A673 (cell line): ENCODE results near the gene BNC2. TPM values are rescaled to one million over a fixed set of nuclear protein-coding genes. Genes with fewer than 3 reads are reported as not detected.

Experiments
- BruUV-seq: library from RNA; stranded (reverse); fragments of 400-500 nt; replicated peaks from 2 replicates; lab custom pipeline; 2021; lab: Mats Ljungman, UMichigan
- CTCF ChIA-PET: fragments of 300-600 bp; sonication (Branson Sonifier 250); formaldehyde crosslinking; loops from one replicate; lab custom pipeline; 2022; ENCODE audit warnings: antibody characterized with exemption; lab: Charles Lee
- POLR2A ChIA-PET: fragments of 300-600 bp; sonication (Branson Sonifier 250); formaldehyde crosslinking; loops from one replicate; lab custom pipeline; 2022; ENCODE audit warnings: antibody characterized with exemption; ENCODE audit not compliant: low non-redundant PET; lab: Charles Lee
- DNase-seq: peaks from one replicate; pipeline ENCODE4 v3.0.0-alpha.2; 2015; ENCODE audit warnings: low spot score
- H3K27ac ChIP-seq: fragments of 200-600 bp; sonication (generic); 2 replicates; pipeline ENCODE4 v1.5.1; 2016; ENCODE audit warnings: mixed run types, low read depth, mild to moderate bottlenecking, mixed read lengths, antibody characterized with exemption, low read length; ENCODE audit not compliant: poor library complexity, severe bottlenecking
- H3K27me3 ChIP-seq: fragments of 200-600 bp; sonication (generic); replicated peaks from 2 replicates; pipeline ENCODE4 v1.6.1; 2017; ENCODE audit warnings: mixed run types, low read depth, mild to moderate bottlenecking, mixed read lengths, antibody characterized with exemption, low read length; ENCODE audit not compliant: insufficient read depth, poor library complexity
- H3K36me3 ChIP-seq: fragments of 200-600 bp; sonication (generic); 2 replicates; pipeline ENCODE4 v1.6.1; 2016; ENCODE audit warnings: mixed run types, mild to moderate bottlenecking, mixed read lengths, antibody characterized with exemption, low read length; ENCODE audit not compliant: insufficient read depth, poor library complexity, severe bottlenecking
- H3K4me1 ChIP-seq: fragments of 200-600 bp; sonication (generic); 2 replicates; pipeline ENCODE4 v1.6.1; 2017; ENCODE audit warnings: mixed run types, mild to moderate bottlenecking, mixed read lengths, antibody characterized with exemption, low read length; ENCODE audit not compliant: insufficient read depth, poor library complexity, severe bottlenecking
- H3K4me3 ChIP-seq: fragments of 200-600 bp; sonication (generic); 2 replicates; pipeline ENCODE4 v1.5.1; 2016; ENCODE audit warnings: low read depth, mixed run types, mild to moderate bottlenecking, mixed read lengths, low read length; ENCODE audit not compliant: poor library complexity, severe bottlenecking
- H3K9me3 ChIP-seq: fragments of 200-600 bp; sonication (generic); 2 replicates; pipeline ENCODE4 v1.6.1; 2016; ENCODE audit warnings: mixed run types, low read depth, mild to moderate bottlenecking, mixed read lengths, antibody characterized with exemption, low read length; ENCODE audit not compliant: poor library complexity, severe bottlenecking
- CTCF ChIP-seq: fragments of 300-800, 200-600 bp; sonication (generic); conservative IDR thresholded peaks from 2 replicates; pipeline ENCODE4 v1.5.1; 2017; ENCODE audit warnings: low read depth, mild to moderate bottlenecking, antibody characterized with exemption, low read length, moderate library complexity, mixed read lengths
- EZH2 ChIP-seq: fragments of 200-600 bp; sonication (generic); IDR thresholded peaks from 2 replicates; pipeline ENCODE4 v1.6.1; 2017; ENCODE audit warnings: borderline replicate concordance, low read depth, mild to moderate bottlenecking, mixed read lengths, antibody characterized with exemption, low read length; ENCODE audit not compliant: poor library complexity, severe bottlenecking
- intact Hi-C: fragments of 100-400 bp; cut with micrococcal nuclease; formaldehyde crosslinking; loops from one replicate; pipeline ENCODE4 v1.10.0; 2022; ENCODE audit not compliant: unreplicated experiment
- total RNA-seq: library from RNA; stranded (reverse); gene quantifications from 2 replicates; pipeline ENCODE4 v1.2.3, GENCODE V29; 2021

The BNC2 gene
- total RNA-seq, 1 experiment from 2014 or later = 0.45 TPM

GRCh38 chr9:16509997-16510396 lies 360.5 kb downstream of the BNC2 start:
- ChIA-PET POLR2A (no interaction called here), CTCF (no interaction called here)
- DNase-seq = no peak
- TF ChIP-seq CTCF (no peak), EZH2 (no peak)
- intact Hi-C loops = no loop called here
- H3K36me3 ChIP-seq = no peaks in the 10 kb centered on the region
- no peaks in the 10 kb centered on the region for H3K9me3 ChIP-seq
- BruUV-seq = no TSS peak
- no peak overlapping the region for H3K27ac ChIP-seq
- no peaks in the 10 kb centered on the region for H3K27me3 ChIP-seq
- no peaks in the 10 kb centered on the region for H3K4me1 ChIP-seq
- no peak overlapping the region for H3K4me3 ChIP-seq

- Histone ChIP-seq H3K4me3 (no peak overlapping the region), H3K27me3 (no peaks in the 10 kb centered on the region), H3K36me3 (no peaks in the 10 kb centered on the region), H3K27ac (no peak overlapping the region), H3K4me1 (no peaks in the 10 kb centered on the region), H3K9me3 (no peaks in the 10 kb centered on the region)
- no peak for TF ChIP-seq EZH2
- TF ChIP-seq CTCF = no peak
- no TSS peak for BruUV-seq
- POLR2A ChIA-PET = no interaction called here
- DNase-seq = no peak
- CTCF ChIA-PET = no interaction called here
- intact Hi-C loops = no loop called here
These were observed 365.3 kb downstream of the BNC2 start for GRCh38 chr9:16505199-16505598.

GRCh38 chr9:16501726-16502125 lies 368.7 kb downstream of the BNC2 start:
- intact Hi-C loops = no loop called here
- ChIA-PET CTCF (no interaction called here), POLR2A (no interaction called here)
- Histone ChIP-seq H3K9me3 (no peaks in the 10 kb centered on the region), H3K27me3 (no peaks in the 10 kb centered on the region), H3K4me1 (no peaks in the 10 kb centered on the region), H3K36me3 (no peaks in the 10 kb centered on the region), H3K4me3 (no peak overlapping the region), H3K27ac (no peak overlapping the region)
- no peak for TF ChIP-seq CTCF
- TF ChIP-seq EZH2 = no peak
- BruUV-seq = no TSS peak
- no peak for DNase-seq
